NCI-H69 (cell line): ENCODE measurements around the gene NOP53.
"Not testable (repeated sequence)": the region's sequence is repeated elsewhere in the genome, so short reads cannot be mapped to it uniquely, and the experiment has no call there.

Experiments used
- DNase-seq: peaks from one replicate; lab custom pipeline; 2025; lab: John Stamatoyannopoulos, UW

NOP53 gene

GRCh38 chr19:47718415-47719046 lies 26.8 kb upstream of the NOP53 start:
- DNase-seq: not testable (repeated sequence)

GRCh38 chr19:47719047-47719859 lies 26.1 kb upstream of the NOP53 start:
- peak; percentile 71 for DNase-seq

DNA sequence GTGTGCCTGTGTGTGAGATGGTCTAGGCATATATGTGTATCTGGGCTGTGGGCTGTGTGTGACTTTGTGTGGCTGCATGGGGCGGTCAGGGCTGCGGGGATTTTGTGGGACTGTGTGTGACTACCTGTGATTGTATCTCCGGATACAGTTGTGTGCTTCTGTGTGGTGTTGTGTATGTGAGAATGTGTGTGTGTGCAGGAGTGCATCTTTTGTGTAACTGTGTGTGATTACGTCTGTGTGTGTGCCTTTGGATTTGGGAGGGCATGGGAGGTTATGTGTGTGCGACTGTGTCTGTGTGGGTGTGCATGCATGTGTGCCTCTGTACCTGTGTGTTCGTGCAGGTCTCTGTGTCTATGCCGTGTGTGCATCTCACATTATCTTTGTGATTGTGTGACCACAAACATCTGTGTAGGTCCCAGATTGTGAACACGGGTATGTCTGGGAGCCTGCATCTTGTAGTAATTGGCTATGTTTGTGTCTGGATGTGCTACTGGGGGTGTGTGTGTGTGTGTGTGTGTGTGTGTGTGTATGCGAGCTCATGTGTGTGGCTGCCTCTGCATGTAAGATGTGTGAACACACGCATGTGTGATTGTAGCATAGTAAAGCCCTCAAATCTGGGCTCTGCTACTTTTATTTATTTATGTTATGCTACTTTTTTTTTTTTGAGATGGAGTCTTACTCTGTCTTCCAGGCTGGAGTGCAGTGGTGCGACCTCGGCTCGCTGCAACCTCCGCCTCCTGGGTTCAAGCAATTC lies 24.5 kb upstream of the NOP53 start:
- DNase-seq: no peak

- DNase-seq: peak; percentile 40
These were observed 21.8 kb upstream of the NOP53 start for GRCh38 chr19:47723581-47723940.

DNA sequence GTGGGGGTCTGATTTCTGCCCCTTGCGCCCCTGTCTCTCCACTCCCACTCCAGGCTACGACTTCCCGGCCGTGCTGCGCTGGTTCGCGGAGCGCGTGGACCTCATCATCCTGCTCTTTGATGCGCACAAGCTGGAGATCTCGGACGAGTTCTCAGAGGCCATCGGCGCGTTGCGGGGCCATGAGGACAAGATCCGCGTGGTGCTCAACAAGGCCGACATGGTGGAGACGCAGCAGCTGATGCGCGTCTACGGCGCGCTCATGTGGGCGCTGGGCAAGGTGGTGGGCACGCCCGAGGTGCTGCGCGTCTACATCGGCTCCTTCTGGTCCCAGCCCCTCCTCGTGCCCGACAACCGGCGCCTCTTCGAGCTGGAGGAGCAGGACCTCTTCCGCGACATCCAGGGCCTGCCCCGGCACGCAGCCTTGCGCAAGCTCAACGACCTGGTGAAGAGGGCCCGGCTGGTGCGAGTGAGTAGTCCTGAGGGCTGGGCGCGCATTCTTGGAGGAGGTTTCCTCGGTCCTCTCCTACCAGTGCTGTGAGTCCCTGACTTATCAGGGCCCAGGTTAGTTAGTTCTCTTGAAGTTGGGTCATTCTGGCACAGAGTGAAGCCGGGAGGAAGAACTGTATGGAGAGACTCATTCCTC lies 19.5 kb upstream of the NOP53 start:
- DNase-seq: peak; percentile 17

- no peak for DNase-seq
These were observed 18.9 kb upstream of the NOP53 start for GRCh38 chr19:47726467-47726866.

DNA sequence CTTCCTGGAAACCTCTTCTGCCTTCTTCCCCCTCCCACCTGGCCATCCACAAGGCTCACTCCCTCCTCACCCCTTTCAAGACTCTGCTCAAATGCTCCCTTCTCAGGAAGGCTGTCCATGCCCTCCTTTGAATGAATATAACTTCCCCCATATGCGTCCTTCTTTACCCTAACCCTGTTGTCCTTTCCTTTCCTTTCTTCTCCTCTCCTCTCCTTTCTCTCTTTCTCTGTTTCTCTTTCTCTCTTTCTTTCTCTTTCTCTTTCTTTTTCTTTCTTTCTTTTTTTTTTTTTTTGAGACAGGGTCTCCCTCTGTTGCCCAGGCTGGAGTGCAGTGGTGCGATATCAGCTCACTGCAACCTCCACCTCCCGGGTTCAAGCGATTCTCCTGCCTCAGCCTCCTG lies 17.1 kb upstream of the NOP53 start:
- not testable (repeated sequence) for DNase-seq

DNA sequence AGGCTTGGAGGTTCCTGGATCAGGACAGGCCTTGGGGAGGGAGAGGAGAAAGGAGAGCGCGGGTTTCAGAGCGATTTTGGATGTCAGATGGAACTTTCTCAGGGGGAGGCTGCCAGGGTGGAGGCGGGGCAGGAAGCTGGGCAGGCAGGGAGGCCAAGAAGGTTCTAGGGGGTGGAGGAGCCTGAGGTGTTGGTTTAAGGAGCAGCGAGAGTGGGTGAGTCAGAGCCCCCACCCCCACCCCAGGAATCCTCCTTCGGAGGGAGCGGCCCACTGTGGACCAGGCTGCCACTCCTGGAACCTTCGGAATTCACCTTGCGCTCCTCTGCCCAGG lies 15.9 kb upstream of the NOP53 start:
- DNase-seq: peak; percentile 15

DNA sequence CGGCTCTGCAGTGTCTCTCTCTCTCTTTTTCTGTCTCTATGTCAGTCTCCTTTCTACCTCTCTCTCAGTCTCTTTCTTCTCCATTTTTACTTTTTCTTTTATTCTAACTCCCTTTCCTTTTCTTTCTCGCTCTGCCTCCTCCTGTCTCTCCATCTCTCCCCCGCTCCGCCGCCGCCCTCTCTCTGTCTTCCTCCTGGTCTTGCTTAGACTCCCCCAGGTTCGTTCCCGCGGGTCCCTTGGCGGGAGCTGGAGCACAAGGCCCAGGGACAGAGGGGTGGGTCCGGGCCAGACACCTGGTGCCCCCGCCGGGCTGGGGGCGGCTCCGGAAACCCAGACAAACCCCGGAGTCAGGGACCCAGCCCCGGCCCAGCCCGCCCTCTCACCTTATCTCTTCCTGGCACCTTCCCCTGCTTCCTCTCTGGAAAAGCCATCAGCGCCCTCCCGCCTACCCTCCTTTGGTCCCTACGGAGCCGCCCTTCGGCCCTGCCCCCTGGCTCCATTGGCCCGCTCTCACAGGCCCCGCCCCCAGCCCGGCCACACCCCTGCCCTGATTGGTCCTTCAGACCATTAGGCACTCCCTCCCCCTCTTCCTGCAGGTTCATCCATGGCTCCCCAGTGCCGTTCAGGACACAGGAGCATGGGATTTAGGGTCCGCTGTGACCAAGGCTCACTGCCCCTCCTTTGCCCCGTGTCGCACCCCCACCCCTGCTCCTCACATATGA lies 15.4 kb upstream of the NOP53 start:
- peak; percentile 70 for DNase-seq

GRCh38 chr19:47730521-47730889 lies 14.8 kb upstream of the NOP53 start:
- no peak for DNase-seq

- no peak for DNase-seq
These were observed 14.4 kb upstream of the NOP53 start for GRCh38 chr19:47730910-47731309.

DNA sequence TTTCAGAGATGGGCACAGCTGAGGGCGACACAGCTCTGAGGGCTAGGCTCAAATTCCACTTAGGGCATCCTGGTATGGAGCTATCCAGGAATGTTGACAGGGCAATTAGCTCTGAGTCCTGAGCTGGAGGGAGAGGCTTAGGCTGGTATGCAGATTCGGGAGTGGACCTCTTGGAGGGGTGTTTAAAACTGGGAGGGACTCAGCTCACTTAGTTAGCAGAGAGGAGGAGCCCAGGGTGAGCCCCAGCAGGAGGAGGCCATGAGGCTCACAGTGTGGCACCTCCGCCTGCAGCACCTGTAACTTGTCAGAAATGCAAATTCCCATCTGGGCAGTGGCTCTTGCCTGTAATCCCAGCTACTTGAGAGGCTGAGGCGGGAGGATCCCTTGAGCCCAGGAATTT lies 10.2 kb upstream of the NOP53 start:
- no peak for DNase-seq

- no peak for DNase-seq
These were observed 4.4 kb upstream of the NOP53 start for GRCh38 chr19:47740866-47741519.

GRCh38 chr19:47741544-47742140 lies 3.7 kb upstream of the NOP53 start:
- no peak for DNase-seq

DNA sequence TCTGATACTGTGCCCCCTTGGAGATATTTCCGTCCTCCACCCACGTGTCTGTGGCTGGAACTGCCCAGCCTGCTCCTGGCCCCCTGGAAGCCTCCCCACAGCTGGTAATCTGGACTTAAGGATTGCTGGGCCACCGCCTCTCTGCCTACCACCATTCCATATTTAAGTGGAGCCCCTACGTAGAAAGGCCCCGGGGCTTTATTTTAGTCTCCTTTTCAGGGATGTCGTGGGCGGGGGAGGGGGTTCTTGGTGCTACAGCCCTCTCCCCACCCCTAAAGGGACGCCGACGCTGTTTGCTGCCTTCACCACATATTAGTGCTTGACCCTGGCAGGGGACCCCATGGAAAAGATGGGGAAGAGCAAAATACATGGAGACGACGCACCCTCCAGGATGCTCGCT lies 2.7 kb upstream of the NOP53 start:
- peak; percentile 42 for DNase-seq

- DNase-seq: not testable (repeated sequence)
These were observed 783 bp downstream of the NOP53 start for GRCh38 chr19:47746129-47746528.

DNA sequence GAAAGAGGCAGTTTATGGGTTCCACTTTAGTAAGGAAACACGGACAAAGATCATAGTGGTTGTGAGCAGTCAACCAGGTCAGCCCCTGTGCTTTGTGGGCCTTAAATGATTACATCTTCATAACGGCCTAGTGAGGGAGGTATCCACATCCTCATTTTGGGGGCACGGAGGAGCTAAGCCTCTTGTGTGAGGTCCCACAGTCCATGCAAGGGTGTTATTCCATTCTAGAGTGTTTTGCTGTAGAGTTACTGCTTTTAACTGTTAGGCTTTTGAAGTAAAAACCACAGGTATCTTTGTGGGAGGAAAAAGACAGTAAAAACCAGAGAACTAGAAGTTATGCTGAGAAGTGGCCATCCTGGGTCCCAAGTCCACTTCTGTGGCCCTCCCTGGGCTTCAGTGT lies 4.0 kb downstream of the NOP53 start:
- DNase-seq: no peak

GRCh38 chr19:47750752-47751151 lies 5.4 kb downstream of the NOP53 start:
- DNase-seq: no peak

GRCh38 chr19:47752440-47753211 lies 7.3 kb downstream of the NOP53 start:
- DNase-seq: no peak
